SIG-M5 treated with dmso at 0.1 percent for 504 hours (cell line): Measurements from ENCODE around the gene PHTF1.

Source experiments
- DNase-seq: peaks from one replicate; lab custom pipeline; 2025; ENCODE audit not compliant: unreplicated experiment; lab: John Stamatoyannopoulos, UW

Gene PHTF1

GRCh38 chr1:113670650-113671049 is 88.6 kb downstream of the PHTF1 start:
- no peak for DNase-seq

GRCh38 chr1:113669988-113670387 is 89.3 kb downstream of the PHTF1 start:
- no peak for DNase-seq

- DNase-seq, result no peak
Observed at GRCh38 chr1:113666126-113666525, 93.2 kb downstream of the PHTF1 start.

- DNase-seq, result no peak
Observed at GRCh38 chr1:113665071-113665470, 94.2 kb downstream of the PHTF1 start.

- DNase-seq, result peak; percentile 80
Observed at GRCh38 chr1:113663165-113663951, 95.9 kb downstream of the PHTF1 start.

- no peak for DNase-seq
Observed at GRCh38 chr1:113662101-113662500, 97.2 kb downstream of the PHTF1 start.

GRCh38 chr1:113660088-113660487 is 99.2 kb downstream of the PHTF1 start:
- no peak for DNase-seq

GRCh38 chr1:113659556-113659955 is 99.7 kb downstream of the PHTF1 start:
- no peak for DNase-seq

GRCh38 chr1:113659035-113659434 is 100.3 kb downstream of the PHTF1 start:
- no peak for DNase-seq

- DNase-seq, result no peak
Observed at GRCh38 chr1:113657556-113658063, 101.7 kb downstream of the PHTF1 start.

GRCh38 chr1:113657126-113657525 is 102.2 kb downstream of the PHTF1 start:
- DNase-seq, result no peak

- DNase-seq, result no peak
Observed at GRCh38 chr1:113654883-113655282, 104.4 kb downstream of the PHTF1 start.

GRCh38 chr1:113653741-113654140 is 105.5 kb downstream of the PHTF1 start:
- no peak for DNase-seq

GRCh38 chr1:113652771-113653170 is 106.5 kb downstream of the PHTF1 start:
- DNase-seq, result no peak

- DNase-seq, result no peak
Observed at GRCh38 chr1:113648478-113648877, 110.8 kb downstream of the PHTF1 start.

GRCh38 chr1:113647164-113647563 is 112.1 kb downstream of the PHTF1 start:
- DNase-seq, result no peak
